IPS-18a (cell line): Measurements from ENCODE around the gene SKA2.
"Not testable (repeated sequence)": the region's sequence is repeated elsewhere in the genome, so short reads cannot be mapped to it uniquely, and the experiment has no call there.

Source experiments
- H3K27ac ChIP-seq: one replicate; pipeline ENCODE4 v1.5.1; 2013; ENCODE audit warnings: low read length
- H3K27me3 ChIP-seq: one replicate; pipeline ENCODE4 v1.6.1; 2013; ENCODE audit warnings: mild to moderate bottlenecking, low read length; ENCODE audit not compliant: control insufficient read depth, insufficient read depth
- H3K36me3 ChIP-seq: one replicate; pipeline ENCODE4 v1.6.1; 2013; ENCODE audit warnings: low read depth, low read length; ENCODE audit not compliant: control insufficient read depth
- H3K4me1 ChIP-seq: one replicate; pipeline ENCODE4 v1.6.1; 2013; ENCODE audit warnings: low read depth, low read length; ENCODE audit not compliant: control insufficient read depth
- H3K4me3 ChIP-seq: one replicate; pipeline ENCODE4 v1.5.1; 2013; ENCODE audit warnings: low read length
- H3K9ac ChIP-seq: one replicate; pipeline ENCODE4 v1.6.1; 2013; ENCODE audit warnings: mild to moderate bottlenecking, low read length, moderate library complexity
- H3K9me3 ChIP-seq: one replicate; pipeline ENCODE4 v1.6.1; 2013; ENCODE audit warnings: low read depth, low read length; ENCODE audit not compliant: control insufficient read depth

The SKA2 gene, protein sequence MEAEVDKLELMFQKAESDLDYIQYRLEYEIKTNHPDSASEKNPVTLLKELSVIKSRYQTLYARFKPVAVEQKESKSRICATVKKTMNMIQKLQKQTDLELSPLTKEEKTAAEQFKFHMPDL

DNA sequence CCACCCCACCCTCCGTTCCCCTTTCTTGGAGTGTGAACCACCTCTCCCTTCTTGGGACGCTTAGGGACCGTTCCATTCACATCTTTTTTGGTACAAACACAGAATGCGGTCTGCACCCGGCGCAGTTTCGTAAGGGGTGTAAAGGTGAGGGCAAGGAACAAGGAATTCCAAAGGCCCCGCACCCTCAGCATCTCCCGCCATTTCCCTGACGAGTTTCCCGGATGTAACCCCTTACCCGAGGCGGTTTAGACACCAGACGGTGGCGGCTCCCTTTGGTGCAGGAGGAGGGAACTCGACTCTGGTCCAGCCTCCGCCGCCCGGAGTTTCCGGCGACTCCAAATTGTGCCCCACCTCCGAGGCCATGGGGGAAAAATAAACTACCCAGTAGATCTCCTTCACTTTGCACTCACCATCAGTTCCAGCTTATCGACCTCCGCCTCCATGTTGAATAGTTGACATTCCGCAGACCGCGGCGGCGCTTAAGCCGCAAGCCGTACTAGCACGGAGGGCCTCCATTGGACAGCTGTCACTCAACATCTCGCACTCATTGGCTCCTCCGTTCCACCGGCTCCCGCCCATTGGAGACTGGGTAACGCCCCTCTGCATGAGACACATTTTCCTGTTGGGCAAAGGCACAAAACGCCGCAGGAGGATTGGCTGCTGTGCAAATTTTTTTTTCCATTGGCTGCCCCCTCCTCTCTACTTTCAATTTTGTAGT, at the start of gene SKA2:
Gene SKA2 (minus strand): TSS at position 466 of the 718 bp plus-strand sequence. CDS start 23 bp downstream, at position 443.
- Histone ChIP-seq H3K4me1 (peaks cover 16% of the 10 kb centered on the region), H3K27ac (peak within 1 kb of the TSS; percentile 95), H3K9me3 (no peaks in the 10 kb centered on the region), H3K9ac (peak within 1 kb of the TSS; percentile 97), H3K36me3 (no peaks in the 10 kb centered on the region), H3K27me3 (no peaks in the 10 kb centered on the region), H3K4me3 (peak within 1 kb of the TSS; percentile 80)

DNA sequence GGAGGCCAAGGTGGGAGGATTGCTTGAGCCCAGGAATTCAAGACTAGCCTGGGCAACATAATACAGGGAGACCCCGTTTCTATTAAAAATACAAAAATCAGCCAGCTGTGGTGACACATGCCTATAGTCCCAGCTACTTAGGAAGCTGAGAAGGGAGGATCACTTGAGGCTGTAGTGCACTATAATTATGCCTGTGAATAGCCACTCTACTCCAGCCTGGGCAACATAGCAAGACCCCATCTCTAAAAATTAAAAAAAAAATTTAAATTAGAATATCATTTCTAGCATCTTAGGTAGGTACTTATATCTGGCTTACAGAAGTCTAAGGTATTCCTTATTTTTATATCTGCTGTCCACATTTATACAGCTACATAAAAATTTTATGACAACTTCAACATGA, 47.3 kb upstream of the SKA2 start:
- H3K4me3 ChIP-seq, result no peak overlapping the region
- H3K36me3 ChIP-seq, result peaks cover 40% of the 10 kb centered on the region
- H3K9ac ChIP-seq, result no peak overlapping the region
- H3K9me3 ChIP-seq, result no peaks in the 10 kb centered on the region
- no peak overlapping the region for H3K27ac ChIP-seq
- H3K4me1 ChIP-seq, result no peaks in the 10 kb centered on the region
- H3K27me3 ChIP-seq, result no peaks in the 10 kb centered on the region

DNA sequence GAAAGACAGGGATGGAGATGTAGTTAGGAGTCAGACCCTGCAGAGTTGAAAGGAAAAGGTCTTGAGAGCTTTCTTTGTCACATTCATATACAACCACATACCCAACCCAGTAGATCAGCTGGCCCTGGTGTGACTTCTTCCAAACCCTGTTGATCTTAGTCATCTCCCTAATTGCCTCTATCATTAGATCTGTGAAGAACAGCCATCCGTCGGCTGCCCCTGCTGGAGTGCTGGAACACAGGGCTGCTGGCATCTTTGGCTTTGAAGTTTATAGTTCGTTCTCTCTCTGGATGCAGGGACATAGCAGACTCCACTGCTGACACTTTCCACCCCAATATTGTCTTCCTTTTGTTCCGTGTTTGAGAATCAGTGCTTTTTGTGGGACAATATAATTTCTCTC, 44.4 kb upstream of the SKA2 start:
- Histone ChIP-seq H3K9me3 (no peaks in the 10 kb centered on the region), H3K27me3 (no peaks in the 10 kb centered on the region), H3K4me3 (no peak overlapping the region), H3K4me1 (no peaks in the 10 kb centered on the region), H3K36me3 (peaks cover 59% of the 10 kb centered on the region), H3K9ac (no peak overlapping the region), H3K27ac (no peak overlapping the region)

DNA sequence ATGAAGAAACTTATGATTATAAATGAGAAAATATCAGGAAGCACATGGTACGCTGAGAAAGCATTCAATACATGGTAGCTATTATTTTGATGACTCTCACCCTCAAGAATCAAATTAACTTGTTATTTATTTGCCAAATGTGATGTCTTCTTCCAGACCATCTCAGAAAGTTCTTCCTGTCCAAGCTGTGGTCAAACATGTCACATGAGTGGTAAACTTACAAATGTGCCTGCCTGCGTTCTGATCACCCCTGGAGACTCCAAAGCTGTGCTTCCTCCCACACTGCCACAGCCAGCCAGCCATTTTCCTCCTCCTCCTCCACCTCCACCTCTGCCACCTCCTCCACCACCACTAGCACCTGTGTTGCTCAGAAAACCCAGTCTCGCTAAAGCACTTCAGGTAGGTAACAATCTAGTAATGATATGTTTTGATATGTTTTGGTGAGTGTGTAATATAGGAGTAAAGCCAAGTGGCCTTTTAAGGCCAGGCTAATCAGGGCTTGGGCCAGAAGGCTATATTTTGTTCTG, 38.4 kb upstream of the SKA2 start:
- Histone ChIP-seq H3K4me1 (no peaks in the 10 kb centered on the region), H3K27ac (no peak overlapping the region), H3K27me3 (no peaks in the 10 kb centered on the region), H3K4me3 (no peak overlapping the region), H3K36me3 (peaks cover 62% of the 10 kb centered on the region), H3K9ac (no peak overlapping the region), H3K9me3 (no peaks in the 10 kb centered on the region)

DNA sequence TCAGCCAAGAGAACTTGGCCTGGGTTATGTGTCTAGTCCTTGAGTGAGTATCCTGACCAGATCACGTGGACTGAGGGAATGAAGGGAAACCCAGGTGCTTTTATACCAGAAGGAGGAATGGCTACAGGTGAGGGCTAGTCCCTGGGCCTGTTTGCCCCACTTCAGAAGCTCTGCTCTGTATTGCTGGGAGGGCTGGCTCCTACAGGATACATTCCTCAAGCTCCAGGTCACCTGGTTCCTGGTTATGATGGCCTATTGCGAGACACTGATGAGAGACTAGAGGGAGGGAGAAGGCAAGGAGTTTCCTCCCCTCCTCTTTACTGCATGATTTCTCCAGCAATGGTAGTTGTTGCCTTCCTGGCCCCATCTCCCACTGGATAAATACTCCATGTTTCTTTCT, 35.8 kb upstream of the SKA2 start:
- no peak overlapping the region for H3K27ac ChIP-seq
- H3K4me3 ChIP-seq, result no peak overlapping the region
- H3K36me3 ChIP-seq, result peaks cover 60% of the 10 kb centered on the region
- H3K4me1 ChIP-seq, result no peaks in the 10 kb centered on the region
- no peaks in the 10 kb centered on the region for H3K27me3 ChIP-seq
- H3K9me3 ChIP-seq, result no peaks in the 10 kb centered on the region
- H3K9ac ChIP-seq, result no peak overlapping the region

DNA sequence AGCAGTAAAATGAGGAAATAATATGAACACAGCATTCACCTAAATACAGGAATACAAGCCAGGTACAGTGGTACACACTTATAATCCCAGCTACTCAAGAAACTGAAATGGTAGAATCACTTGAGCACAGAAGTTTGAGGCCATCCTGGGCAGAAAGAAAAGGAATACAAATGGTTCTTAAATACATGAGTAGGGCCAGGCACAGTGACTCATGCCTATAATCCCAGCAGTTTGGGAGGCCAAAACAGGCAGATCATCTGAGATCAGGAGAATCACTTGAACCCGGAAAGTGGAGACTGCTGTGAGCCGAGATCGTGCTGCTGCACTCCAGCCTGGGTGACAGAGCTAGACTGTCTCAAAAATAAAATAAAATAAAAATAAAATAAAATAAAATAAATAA, 31.9 kb upstream of the SKA2 start:
- H3K9me3 ChIP-seq, result no peaks in the 10 kb centered on the region
- no peaks in the 10 kb centered on the region for H3K4me1 ChIP-seq
- H3K27ac ChIP-seq, result no peak overlapping the region
- no peak overlapping the region for H3K4me3 ChIP-seq
- no peaks in the 10 kb centered on the region for H3K27me3 ChIP-seq
- H3K36me3 ChIP-seq, result peaks cover 32% of the 10 kb centered on the region
- no peak overlapping the region for H3K9ac ChIP-seq

DNA sequence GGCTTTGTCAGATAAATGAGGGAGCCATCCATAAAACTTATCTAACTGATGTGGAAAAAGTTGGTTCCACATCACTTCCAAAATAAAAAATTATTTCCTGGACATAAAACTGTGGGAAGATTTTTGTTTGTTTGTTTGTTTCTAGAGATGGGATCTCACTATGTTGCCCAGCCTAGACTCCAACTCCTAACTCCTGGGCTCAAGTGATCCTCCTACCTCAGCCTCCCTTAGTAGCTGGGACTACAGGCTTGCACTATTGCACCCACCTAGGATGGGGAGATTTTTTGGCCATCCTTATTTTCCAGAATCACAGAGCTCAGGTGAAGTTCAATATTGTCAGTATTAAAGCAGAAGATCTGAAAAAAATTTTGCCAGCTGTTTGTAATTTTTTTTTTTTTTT, 31.0 kb upstream of the SKA2 start:
- H3K9ac ChIP-seq, result no peak overlapping the region
- H3K27me3 ChIP-seq, result no peaks in the 10 kb centered on the region
- H3K36me3 ChIP-seq, result peaks cover 26% of the 10 kb centered on the region
- no peaks in the 10 kb centered on the region for H3K4me1 ChIP-seq
- H3K27ac ChIP-seq, result no peak overlapping the region
- H3K4me3 ChIP-seq, result no peak overlapping the region
- H3K9me3 ChIP-seq, result no peaks in the 10 kb centered on the region

DNA sequence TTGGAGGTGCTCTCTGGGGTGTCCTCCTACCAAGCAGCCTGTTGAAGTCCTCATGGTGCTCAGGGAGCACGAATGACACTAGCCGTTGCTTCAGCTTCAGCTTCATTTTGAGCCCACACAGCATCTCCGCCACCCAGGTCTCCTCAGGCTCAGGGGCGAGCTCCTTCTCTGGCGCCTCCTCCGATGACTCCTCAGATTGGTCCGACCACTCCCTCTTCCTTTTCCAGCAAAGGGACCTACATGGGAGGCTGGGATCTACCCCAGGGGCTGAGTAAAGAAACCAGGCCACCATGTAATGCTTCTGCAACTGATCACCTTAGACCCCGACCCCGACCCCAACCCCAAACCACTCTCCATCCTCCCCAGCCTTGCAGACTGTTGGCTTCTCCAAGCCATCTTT, 26.5 kb upstream of the SKA2 start:
- H3K36me3 ChIP-seq, result peaks cover 14% of the 10 kb centered on the region
- H3K27me3 ChIP-seq, result no peaks in the 10 kb centered on the region
- H3K27ac ChIP-seq, result no peak overlapping the region
- H3K9ac ChIP-seq, result no peak overlapping the region
- H3K9me3 ChIP-seq, result no peaks in the 10 kb centered on the region
- H3K4me1 ChIP-seq, result no peaks in the 10 kb centered on the region
- H3K4me3 ChIP-seq, result no peak overlapping the region

DNA sequence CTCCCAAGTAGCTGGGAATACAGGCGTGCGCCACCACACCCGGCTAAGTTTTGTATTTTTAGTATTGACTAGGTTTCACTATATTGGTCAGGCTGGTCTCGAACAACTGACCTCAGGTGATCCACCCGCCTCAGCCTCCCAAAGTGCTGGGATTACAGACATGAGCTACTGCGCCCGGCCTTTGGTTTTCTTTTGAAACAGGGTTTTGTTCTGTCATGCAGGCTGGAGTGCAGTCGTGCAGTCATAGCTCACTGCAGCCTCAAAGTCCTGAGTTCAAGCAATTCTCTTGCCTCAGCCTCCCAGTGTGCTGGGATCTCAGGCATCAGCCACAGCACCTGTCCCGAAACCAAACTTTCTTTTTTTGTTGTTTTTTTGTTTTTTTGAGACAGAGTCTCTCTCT, 25.6 kb upstream of the SKA2 start:
- Histone ChIP-seq H3K9ac (no peak overlapping the region), H3K27me3 (no peaks in the 10 kb centered on the region), H3K36me3 (peaks cover 9% of the 10 kb centered on the region), H3K9me3 (no peaks in the 10 kb centered on the region), H3K27ac (no peak overlapping the region), H3K4me1 (no peaks in the 10 kb centered on the region), H3K4me3 (no peak overlapping the region)

DNA sequence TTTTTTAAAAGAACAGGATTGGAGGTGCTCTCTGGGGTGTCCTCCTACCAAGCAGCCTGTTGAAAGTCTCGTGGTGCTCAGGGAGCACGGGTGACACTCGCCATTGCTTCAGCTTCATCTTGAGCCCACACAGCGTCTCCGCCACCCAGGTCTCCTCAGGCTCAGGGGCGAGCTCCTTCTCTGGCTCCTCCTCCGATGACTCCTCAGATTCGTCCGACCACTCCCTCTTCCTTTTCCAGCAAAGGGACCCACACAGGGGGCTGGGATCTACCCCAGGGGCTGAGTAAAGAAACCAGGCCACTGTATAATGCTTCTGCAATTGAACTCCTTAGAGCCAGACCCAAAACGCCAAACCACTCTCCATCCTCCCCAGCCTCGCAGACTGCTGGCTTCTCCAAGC, 24.6 kb upstream of the SKA2 start:
- H3K9me3 ChIP-seq, H3K4me1 ChIP-seq, H3K27me3 ChIP-seq, H3K4me3 ChIP-seq, H3K27ac ChIP-seq, H3K36me3 ChIP-seq, H3K9ac ChIP-seq: not testable (repeated sequence)

DNA sequence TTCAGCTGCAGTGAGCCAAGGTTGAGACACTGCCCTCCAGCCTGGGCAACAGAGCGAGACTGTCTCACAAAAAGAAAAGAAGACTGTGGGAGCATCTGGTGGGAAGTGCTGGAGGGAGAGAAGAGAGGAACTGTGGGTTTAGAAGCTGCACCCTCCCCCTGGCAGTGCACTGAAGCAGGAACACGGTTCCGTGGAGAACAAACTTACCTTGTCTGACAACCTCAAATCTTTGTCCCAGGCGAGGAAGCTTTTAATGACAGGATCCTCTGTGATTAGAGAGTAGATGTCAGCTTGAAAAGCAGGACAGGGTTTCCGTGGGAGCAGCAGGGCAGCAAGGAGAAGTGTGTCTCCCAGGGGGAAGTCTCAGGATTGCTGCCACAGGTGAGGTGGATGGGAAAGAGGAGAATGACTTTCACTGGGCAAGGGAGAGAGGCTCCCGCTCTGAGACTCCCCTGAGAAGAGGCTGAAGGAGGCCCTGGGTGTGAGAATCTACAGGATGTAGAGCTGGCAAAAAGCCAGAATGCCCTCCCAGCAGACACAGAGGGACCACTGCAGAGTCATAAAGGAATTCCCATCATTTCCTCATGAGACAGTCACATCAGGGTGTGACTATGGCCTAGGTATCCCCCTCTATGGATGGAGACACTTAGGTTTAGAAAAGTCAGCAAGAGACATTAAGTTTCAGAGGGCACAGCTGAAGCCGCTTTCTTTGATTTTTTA, 23.4 kb upstream of the SKA2 start:
- peaks cover 6% of the 10 kb centered on the region for H3K36me3 ChIP-seq
- no peaks in the 10 kb centered on the region for H3K9me3 ChIP-seq
- H3K9ac ChIP-seq, result no peak overlapping the region
- H3K27ac ChIP-seq, result no peak overlapping the region
- no peaks in the 10 kb centered on the region for H3K27me3 ChIP-seq
- H3K4me1 ChIP-seq, result no peaks in the 10 kb centered on the region
- H3K4me3 ChIP-seq, result no peak overlapping the region
